ENCODE data around the gene RASGRP2.

Gene RASGRP2

DNA sequence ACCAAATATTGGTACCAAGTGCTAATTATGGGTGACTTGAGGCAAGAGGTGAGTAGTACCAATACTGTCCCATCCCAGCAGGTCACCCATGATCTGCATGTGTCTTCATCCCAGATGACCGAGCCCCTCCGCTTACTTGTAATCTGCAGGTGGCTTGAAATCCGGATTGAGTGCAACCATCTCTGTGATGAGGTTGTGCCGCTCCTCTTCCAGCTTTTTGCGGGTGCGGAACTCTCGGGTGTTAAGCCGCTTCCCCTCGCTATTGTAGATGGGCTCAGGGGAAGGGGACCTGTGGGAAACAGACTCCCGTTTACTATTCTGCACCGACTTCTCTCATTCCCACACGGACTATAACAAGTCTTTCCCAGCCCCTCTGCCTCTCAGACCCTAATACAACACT lies 26.2 kb upstream of the RASGRP2 start:
- no peak for DNase-seq (ENCODE audit: low read depth in 2 of 2)

GRCh38 chr11:64769283-64769682 lies 25.3 kb upstream of the RASGRP2 start:
- DNase-seq (ENCODE audit: low read depth in 2 of 2): no peak

DNA sequence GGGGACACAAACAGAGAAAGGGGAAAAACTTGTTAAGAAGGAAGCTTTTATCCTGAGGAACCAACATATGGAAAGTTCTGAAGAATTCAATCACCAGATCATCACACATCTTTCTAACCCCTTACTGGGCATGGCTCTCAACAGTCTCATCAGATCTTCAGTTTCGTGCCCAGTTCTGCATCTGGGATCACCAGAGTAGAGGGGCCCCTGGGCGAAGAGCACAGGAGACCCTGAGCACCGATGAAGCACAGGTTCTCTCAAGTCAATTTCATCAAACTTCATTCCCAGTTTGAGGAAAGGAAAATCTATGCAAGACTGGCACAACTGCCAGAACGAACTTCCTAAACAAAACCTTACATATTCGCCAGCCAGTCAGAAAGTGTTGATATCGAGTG lies 24.4 kb upstream of the RASGRP2 start:
- no peak for DNase-seq (ENCODE audit: low read depth in 2 of 2)

DNA sequence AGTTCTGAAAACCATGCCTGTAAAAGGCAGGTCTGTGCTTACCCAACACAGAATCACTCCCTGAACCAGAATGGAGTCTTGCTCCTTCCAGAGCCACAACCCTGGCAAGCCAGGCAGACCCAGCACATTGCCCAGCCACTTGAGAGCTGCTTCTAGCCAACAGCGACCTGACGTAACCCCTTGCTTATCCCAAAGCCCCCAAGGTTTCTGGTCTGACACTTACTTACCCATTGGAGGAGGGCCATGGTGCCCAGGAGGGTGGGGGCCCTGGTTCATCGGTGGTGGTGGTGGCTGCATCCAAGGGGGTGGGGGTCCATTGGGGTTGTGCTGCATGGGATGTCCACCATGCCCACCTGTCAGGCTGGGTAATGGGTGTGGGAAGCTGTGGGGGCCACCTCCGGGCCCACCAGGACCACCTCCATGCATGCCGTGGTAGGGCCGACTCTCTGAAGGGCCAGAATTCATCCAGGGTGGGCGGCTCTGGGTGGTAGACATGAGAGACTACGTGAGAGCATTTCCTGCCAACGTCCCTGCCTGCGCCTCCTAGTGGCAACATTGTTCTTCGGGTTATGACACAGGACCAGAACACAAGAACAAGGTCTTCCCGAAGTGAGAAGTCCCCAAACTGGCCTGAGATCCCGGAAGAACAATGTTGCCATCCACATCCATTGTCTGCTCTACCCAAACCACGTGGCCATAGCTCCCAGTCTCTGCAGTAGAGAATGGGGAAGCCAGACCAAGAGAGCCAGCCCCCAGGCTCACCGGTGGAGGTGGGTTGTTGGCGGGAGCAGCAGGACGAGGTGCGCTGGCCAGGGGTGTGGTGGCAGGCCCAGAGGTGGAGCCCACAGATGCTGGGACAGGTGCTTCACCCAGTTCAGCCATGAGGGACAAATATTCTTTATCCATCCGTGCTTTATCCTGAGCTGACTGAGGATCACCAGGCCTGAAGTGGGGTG lies 23.7 kb upstream of the RASGRP2 start:
- peak; percentile 62 to 82 for DNase-seq (ENCODE audit: low read depth in 2 of 2)

GRCh38 chr11:64766881-64767280 lies 22.9 kb upstream of the RASGRP2 start:
- DNase-seq (ENCODE audit: low read depth in 2 of 2): no peak

DNA sequence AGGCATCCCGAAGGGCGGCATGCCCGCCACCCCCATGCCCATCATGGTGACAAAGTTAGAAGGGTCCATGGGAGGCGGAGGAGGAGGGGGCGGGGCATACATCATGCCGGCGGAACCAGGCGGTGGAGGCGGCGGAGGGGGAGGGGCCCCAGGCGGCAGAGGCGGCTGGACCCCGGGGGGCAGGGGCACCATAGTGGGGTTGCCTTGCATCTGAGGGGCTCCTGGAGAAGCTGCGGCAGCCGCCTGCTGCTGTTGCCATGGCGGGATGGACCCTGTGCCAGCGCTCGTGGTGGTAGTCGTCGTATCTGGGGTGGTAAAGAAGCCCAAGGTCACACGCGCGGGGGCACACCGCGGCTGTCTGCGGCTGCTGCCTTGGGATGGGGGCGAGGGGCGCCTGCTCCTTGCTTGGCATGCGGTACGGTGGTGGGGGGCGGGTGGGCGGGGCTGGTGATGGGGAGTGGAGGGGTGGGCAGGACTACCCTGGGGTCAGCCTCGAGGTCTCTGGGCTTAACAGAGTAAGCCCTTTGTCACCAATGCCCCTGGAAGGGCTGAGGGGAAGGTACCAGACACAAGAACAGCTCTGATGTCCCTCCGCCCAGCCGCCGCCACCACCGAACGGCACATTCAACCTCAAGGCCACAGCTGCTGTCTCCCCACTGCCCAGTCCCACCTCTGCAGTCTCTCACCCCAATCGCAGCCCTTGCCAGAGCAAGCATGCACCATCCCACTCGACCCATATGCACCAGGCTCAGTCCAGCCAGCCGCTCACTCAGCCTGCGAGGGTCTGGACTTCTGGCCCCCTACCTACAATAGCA lies 22.1 kb upstream of the RASGRP2 start:
- no peak for DNase-seq (ENCODE audit: low read depth in 2 of 2)

DNA sequence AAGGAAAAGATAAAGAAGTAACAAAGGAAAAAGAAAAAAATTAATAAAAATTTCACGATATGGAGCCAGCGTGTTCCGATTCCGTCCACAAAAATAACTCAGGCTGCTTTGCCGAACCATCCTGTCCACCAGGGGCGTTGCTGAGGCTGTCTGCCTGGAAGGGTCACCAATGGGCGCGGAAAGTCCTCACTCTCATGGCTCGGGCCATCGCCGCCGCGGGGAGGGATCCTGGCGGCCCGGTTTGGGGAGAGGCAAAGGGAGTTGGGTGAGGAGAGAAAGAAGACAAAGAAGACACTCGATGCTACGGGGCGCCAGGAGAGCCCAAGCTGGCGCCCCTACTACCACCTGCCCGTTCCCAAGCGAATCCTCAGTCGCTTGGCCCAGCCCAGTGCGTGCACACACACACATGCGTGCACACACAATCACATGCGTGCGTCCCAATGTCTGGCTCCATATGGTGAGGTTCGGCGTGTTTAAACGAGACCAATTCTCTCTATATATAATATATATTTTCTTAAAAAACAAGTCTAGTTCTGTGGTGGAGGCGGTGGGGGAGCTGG lies 21.4 kb upstream of the RASGRP2 start:
- DNase-seq (ENCODE audit: low read depth in 2 of 2): no peak

DNA sequence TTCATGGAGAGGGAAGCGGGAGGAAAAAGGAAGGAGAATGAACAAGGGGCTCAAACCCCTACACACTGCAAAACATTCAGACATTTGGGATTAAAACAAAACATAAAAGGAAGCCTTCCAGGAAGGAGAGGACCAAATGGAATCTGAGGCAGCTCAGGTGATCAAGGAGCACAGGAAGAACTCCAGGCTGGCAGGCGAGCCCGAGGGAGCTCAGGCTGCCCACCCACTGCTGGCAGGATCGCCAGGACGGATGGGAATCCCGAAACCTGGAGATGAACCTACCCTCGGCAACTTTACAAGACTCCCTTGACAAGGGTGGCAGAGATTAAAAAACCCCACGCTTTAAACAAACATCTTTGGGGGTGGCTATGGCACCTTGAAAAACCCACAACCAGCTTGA lies 20.8 kb upstream of the RASGRP2 start:
- no peak for DNase-seq (ENCODE audit: low read depth in 2 of 2)

GRCh38 chr11:64764040-64764611 lies 20.2 kb upstream of the RASGRP2 start:
- no peak for DNase-seq (ENCODE audit: low read depth in 2 of 2)

- DNase-seq (ENCODE audit: low read depth in 2 of 2): no peak
Observed at GRCh38 chr11:64763526-64764039, 19.6 kb upstream of the RASGRP2 start.

DNA sequence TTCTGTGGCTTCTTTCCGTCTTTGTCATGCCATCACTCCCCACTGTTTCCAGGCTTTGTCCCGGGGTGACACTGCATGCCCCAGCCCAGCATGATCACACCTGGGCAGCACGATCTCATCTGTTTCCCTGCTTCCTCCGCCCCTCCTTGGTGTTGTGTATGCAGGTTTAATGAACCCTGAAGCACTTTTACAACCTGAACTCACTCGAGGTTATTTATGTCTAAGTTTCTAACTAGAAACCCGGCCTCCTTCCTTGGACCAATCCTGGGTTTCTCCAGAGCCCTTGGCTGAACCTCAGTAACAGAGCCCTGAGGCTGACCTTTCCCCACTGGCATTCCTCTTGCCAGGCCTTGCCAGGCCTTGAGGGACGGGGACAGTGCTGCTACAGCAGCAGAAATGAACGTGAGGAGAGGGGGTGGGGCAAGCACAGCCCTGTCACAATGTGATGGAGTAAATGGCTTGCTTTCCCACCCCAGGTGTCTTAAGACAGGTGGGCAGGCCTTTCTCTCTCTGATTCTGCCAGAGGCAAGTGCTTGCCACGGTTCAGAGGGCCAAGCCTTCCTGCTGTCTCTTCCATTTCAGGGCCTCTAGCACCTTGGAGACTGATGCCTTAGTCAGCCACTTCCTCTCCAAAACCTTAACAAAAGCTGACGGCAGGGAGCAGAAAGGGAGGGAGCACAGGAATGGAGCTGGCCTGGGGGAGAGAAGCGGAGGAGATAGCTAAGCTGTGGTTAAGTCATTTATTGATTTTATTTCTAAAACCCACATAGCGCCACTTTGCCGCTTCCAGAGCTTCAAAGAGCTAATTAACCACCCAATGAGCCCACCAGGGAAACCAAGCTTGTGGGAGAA lies 19.0 kb upstream of the RASGRP2 start:
- no peak for DNase-seq (ENCODE audit: low read depth in 2 of 2)

DNA sequence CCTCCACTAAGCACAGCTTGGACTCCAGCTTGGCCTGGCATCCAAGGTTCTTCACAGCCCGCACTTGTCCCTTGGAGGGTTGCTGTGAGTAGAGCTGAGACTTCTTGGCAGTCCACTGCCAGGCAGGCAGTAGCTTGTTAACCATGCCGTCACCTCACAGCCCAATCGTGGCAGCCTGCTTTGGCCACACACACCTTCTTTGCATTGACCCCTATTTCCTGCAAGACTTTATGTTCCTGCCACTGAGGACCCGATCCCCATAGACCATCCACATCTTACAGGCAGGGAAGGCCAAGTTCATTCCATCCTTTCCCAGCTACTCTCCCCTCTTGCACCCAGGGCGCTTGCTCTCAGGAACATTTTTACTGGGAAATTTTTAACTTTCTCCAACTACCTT lies 18.3 kb upstream of the RASGRP2 start:
- no peak for DNase-seq (ENCODE audit: low read depth in 2 of 2)

DNA sequence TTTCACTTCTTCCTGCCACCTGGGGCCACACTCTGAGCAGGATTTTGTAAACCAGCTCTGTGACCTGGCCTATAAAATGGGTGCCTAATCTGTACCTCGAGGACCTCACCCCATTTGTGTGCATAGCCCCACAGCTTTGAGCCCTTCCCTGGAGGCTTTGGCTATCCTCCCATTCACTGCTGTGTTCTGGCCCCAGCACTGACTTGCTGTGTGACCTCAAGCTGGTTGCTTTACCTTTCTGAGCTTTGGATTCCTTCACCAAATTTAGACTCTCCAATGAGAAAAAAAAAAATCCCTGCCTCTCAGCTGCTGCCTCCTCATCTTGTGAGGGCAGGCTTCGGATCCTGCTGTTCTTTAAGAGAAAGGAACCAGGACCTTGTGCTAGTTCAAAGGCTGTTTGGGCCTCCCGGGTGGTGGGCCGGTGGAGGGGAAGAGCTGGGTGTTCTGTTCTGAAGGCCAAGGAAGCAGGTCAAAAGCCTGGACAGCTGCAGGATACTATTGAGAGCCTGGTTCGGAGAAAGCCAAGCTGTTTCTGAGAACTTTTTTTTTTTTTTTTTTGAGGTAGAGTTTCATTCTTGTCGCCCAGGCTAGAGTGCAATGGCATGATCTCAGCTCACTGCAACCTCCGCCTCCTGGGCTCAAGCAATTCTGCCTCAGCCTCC lies 16.9 kb upstream of the RASGRP2 start:
- DNase-seq (ENCODE audit: low read depth in 2 of 2): no peak

DNA sequence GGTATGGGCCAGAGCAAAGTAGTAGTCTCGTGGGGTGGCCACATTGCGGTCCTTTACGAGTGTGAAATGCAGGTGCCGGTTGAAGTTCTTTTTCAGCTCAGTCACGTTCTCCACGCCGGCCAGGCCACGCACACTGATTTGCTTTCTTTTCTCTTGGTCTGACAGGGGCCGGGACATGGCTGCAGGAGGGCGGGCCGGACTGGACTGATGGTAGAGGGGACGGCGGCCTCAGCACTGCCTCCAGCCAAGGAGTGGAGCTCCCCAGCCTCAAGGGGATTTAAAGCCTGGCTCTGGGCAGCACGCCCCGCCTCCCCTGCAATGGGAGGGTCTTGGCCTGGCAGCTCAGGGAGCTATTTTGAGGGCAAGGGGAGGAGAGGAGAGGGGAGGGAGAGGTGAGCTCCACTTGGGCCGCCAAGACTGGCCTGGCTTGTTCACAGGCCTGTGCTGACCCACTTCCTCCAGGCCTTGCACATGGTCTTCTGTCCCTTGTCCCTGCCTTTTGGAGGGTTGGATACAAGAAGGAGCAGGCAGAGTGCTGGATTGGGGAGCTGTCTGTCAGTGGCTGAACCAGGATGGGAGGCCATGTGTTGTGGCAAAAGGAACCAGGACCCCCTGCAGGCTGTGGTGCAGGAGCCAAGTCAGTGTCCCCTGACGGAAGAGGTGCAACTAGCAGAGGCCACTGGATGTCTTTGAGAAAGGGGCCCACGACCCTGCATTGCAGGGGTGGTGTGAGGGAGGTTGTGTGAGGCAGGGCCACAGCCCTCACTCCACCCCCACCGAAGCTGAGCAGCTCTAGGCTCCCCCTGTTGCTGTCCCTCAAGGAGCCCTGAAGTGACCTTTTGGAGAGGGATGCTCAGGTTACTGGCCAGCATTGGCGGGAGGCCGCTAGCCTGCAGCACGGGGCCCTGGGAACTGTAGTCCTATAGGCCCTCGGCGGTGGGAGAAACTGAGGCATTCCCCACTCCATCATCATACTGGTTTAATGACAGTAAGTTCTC lies 16.1 kb upstream of the RASGRP2 start, which contains the start of gene PYGM:
Gene PYGM, minus strand, starts transcription at position 253 of the 998 bp plus-strand sequence. Its CDS starts 76 bp downstream, at position 177.
- no peak for DNase-seq (ENCODE audit: low read depth in 2 of 2)

DNA sequence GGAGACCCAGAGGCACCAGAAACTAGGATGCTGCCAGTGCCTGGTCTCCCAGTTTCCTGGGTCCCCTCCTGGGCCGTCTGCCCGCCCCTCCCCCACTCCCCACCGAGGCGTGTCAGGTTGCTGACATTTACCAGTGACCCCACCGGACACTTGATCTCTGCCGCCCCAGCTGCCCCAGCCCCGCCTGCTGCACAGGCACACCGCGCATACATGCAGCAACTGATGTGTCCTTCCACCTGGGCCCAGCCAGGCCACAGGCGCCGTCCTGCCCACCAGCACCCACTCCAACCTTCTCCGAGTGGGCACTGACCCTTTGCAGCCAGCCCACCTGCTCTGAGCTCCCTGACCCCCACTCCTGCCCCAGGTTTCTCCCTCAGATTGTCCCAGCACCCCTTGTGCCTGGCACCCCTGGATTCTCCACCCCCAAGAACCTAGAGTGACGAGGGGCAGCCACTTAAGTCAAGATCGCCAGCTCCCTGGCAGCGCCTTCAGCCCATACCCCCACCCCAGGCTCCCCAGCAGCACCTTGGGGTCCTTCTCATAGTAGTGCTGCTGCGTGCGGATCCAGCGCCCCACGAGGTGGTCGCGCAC lies 15.3 kb upstream of the RASGRP2 start:
- no peak for DNase-seq (ENCODE audit: low read depth in 2 of 2)

GRCh38 chr11:64758330-64759079 lies 14.6 kb upstream of the RASGRP2 start:
- DNase-seq (ENCODE audit: low read depth in 2 of 2): no peak

GRCh38 chr11:64757549-64758329 lies 13.8 kb upstream of the RASGRP2 start:
- no peak for DNase-seq (ENCODE audit: low read depth in 2 of 2)

All from stimulated activated CD4-positive, alpha-beta T cell treated with anti-CD3 and anti-CD28 coated beads, Interleukin-15, amount 100 ng/mL, for 48 hours (primary cell).